Astrocyte (in vitro differentiated cells and primary cell): ENCODE data around the gene F10. TPM values are rescaled to one million over a fixed set of nuclear protein-coding genes. Genes with fewer than 3 reads are reported as not detected.

Source experiments
- DNase-seq: peaks from one replicate; pipeline ENCODE4 v3.0.0-alpha.2; 2010; ENCODE audit warnings: low read depth
- FAIRE-seq: peaks from 2 replicates; lab custom pipeline; 2011; peaks lifted over from hg19 to GRCh38; lab: Jason Lieb, UNC
- H2AFZ ChIP-seq: 2 replicates; pipeline ENCODE4 v1.6.0; 2012; ENCODE audit warnings: low read depth, low read length, inconsistent platforms
- H3K27ac ChIP-seq: 2 replicates; pipeline ENCODE4 v1.5.1; 2011; ENCODE audit warnings: low read depth, low read length, inconsistent platforms
- H3K27me3 ChIP-seq: 2 replicates; pipeline ENCODE4 v1.6.0; 2011; ENCODE audit warnings: low read length, inconsistent platforms; ENCODE audit not compliant: insufficient read depth
- H3K36me3 ChIP-seq: 2 replicates; pipeline ENCODE4 v1.5.1; 2011; ENCODE audit warnings: low read length, inconsistent platforms; ENCODE audit not compliant: insufficient read depth
- H3K4me1 ChIP-seq: 2 replicates; pipeline ENCODE4 v1.5.1; 2011; ENCODE audit warnings: low read length, inconsistent platforms; ENCODE audit not compliant: insufficient read depth
- H3K4me2 ChIP-seq: 2 replicates; pipeline ENCODE4 v1.6.0; 2012; ENCODE audit warnings: low read length, inconsistent platforms
- H3K4me3 ChIP-seq: 2 replicates; pipeline ENCODE4 v1.5.1; 2011; ENCODE audit warnings: low read depth, mild to moderate bottlenecking, low read length, inconsistent platforms; ENCODE audit not compliant: insufficient read depth
- H3K79me2 ChIP-seq: 2 replicates; pipeline ENCODE4 v1.6.0; 2012; ENCODE audit warnings: mild to moderate bottlenecking, low read length, inconsistent platforms; ENCODE audit not compliant: insufficient read depth
- H3K9ac ChIP-seq: 2 replicates; pipeline ENCODE4 v1.6.0; 2012; ENCODE audit warnings: mild to moderate bottlenecking, low read length, inconsistent platforms
- H3K9me3 ChIP-seq: 2 replicates; pipeline ENCODE4 v1.5.1; 2012; ENCODE audit warnings: low read depth, mild to moderate bottlenecking, low read length, inconsistent platforms; ENCODE audit not compliant: insufficient read depth
- H4K20me1 ChIP-seq: 2 replicates; pipeline ENCODE4 v1.6.0; 2012; ENCODE audit warnings: low read length, inconsistent platforms; ENCODE audit not compliant: insufficient read depth
- H3K27ac Mint-ChIP-seq: one replicate; pipeline ENCODE4 v1.8.0; 2021; ENCODE audit warnings: mild to moderate bottlenecking, mixed read lengths; ENCODE audit not compliant: unreplicated experiment
- H3K27me3 Mint-ChIP-seq: one replicate; pipeline ENCODE4 v1.8.0; 2021; ENCODE audit warnings: low read depth, mixed read lengths; ENCODE audit not compliant: unreplicated experiment
- H3K36me3 Mint-ChIP-seq: one replicate; pipeline ENCODE4 v1.8.0; 2021; ENCODE audit warnings: low read depth, mixed read lengths; ENCODE audit not compliant: unreplicated experiment
- H3K4me1 Mint-ChIP-seq: one replicate; pipeline ENCODE4 v1.8.0; 2021; ENCODE audit warnings: low read depth, mixed read lengths; ENCODE audit not compliant: unreplicated experiment
- H3K4me3 Mint-ChIP-seq: one replicate; pipeline ENCODE4 v1.8.0; 2021; ENCODE audit warnings: mild to moderate bottlenecking, moderate library complexity, mixed read lengths; ENCODE audit not compliant: unreplicated experiment
- H3K9me3 Mint-ChIP-seq: one replicate; pipeline ENCODE4 v1.8.0; 2021; ENCODE audit warnings: mild to moderate bottlenecking, mixed read lengths; ENCODE audit not compliant: unreplicated experiment
- EZH2 ChIP-seq: IDR thresholded peaks from 2 replicates; pipeline ENCODE4 v1.6.1; 2012; ENCODE audit warnings: mild to moderate bottlenecking, low read length, inconsistent platforms; ENCODE audit not compliant: insufficient read depth
- total RNA-seq: library from RNA; stranded (reverse); gene quantifications from 2 replicates; pipeline ENCODE4 v1.2.1, GENCODE V29; 2021
- TF ChIP-seq, protein P1 (sequence below): IDR thresholded peaks from 2 replicates; pipeline ENCODE4 v1.5.1; 2011; ENCODE audit warnings: low read depth, mild to moderate bottlenecking, inconsistent platforms, low read length, moderate library complexity; ENCODE audit not compliant: insufficient read depth

Gene F10
- total RNA-seq, 1 donor from 2014 or later = 0.45 TPM

DNA sequence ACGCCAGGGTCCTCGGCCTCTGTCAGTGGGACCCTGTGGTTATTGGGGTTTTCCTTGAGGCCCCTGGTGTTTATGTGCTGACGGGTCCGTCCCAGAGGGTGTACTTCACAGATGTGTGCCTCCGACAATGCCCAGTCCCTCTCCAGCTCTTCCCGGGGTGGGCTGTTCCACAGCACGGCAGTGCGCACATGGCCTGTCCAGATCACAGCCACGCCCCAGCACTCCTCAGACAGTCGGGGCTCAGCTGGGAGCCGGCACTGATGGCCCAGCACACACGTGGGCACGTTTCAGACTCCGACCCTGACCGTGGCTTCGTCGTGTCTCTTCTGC is 33.9 kb upstream of the F10 start:
- Histone ChIP-seq H2AFZ (no peak overlapping the region), H4K20me1 (no peaks in the 10 kb centered on the region), H3K9me3 (no peaks in the 10 kb centered on the region), H3K27me3 (no peaks in the 10 kb centered on the region), H3K27ac (no peak overlapping the region), H3K4me3 (no peak overlapping the region), H3K9ac (no peak overlapping the region), H3K79me2 (no peaks in the 10 kb centered on the region), H3K4me1 (no peaks in the 10 kb centered on the region), H3K36me3 (no peaks in the 10 kb centered on the region), H3K4me2 (no peak overlapping the region)
- no peaks in the 10 kb centered on the region for H3K9me3 Mint-ChIP-seq
- FAIRE-seq (no peak), DNase-seq (no peak)
- no peak overlapping the region for H3K4me3 Mint-ChIP-seq
- H3K27me3 Mint-ChIP-seq = peaks cover 42% of the 10 kb centered on the region
- TF ChIP-seq EZH2 = no peak
- TF ChIP-seq, protein P1, sequence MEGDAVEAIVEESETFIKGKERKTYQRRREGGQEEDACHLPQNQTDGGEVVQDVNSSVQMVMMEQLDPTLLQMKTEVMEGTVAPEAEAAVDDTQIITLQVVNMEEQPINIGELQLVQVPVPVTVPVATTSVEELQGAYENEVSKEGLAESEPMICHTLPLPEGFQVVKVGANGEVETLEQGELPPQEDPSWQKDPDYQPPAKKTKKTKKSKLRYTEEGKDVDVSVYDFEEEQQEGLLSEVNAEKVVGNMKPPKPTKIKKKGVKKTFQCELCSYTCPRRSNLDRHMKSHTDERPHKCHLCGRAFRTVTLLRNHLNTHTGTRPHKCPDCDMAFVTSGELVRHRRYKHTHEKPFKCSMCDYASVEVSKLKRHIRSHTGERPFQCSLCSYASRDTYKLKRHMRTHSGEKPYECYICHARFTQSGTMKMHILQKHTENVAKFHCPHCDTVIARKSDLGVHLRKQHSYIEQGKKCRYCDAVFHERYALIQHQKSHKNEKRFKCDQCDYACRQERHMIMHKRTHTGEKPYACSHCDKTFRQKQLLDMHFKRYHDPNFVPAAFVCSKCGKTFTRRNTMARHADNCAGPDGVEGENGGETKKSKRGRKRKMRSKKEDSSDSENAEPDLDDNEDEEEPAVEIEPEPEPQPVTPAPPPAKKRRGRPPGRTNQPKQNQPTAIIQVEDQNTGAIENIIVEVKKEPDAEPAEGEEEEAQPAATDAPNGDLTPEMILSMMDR = no peak
- no peaks in the 10 kb centered on the region for H3K36me3 Mint-ChIP-seq
- no peak overlapping the region for H3K27ac Mint-ChIP-seq
- H3K4me1 Mint-ChIP-seq = no peaks in the 10 kb centered on the region

DNA sequence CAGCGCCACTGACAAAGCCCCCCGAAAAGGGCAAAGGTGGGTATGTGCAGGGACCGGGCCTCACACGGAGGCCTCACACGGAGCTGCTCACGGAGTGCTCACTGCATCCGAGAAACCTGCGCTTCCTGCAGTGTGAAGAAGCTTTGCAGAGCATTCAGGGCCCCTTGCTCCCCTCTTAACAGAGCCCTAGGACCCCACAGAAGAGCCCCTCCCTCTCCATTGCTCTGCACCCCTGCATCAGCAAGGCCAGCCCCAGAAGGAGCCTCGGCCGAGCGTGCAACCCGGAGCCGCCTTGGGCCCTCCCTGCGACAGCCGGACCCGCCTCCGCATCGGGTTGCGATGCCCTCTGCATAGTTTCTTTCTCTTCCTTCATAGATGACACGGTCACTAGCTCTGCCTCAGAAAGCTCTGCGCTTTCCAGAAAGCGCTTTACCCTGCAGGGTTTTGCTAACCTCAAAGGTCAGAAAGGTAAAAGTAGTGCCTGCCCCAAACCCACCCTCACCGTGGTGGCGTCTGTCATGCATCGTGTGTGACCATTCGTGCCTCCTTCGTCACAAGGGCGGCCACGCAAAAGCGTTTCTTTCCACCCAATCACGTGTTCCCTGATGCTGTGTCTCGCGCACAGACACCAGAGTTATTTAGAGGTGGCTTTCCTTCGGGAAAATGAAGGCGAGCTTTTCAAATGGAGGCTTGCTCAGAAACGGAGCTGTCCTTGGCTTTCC is 32.7 kb upstream of the F10 start:
- DNase-seq (no peak), FAIRE-seq (no peak)
- Histone ChIP-seq H3K27me3 (no peaks in the 10 kb centered on the region), H3K27ac (no peak overlapping the region), H3K4me2 (no peak overlapping the region), H4K20me1 (no peaks in the 10 kb centered on the region), H3K4me1 (no peaks in the 10 kb centered on the region), H3K79me2 (no peaks in the 10 kb centered on the region), H3K4me3 (no peak overlapping the region), H3K36me3 (no peaks in the 10 kb centered on the region), H3K9me3 (no peaks in the 10 kb centered on the region), H2AFZ (no peak overlapping the region), H3K9ac (no peak overlapping the region)
- no peaks in the 10 kb centered on the region for H3K9me3 Mint-ChIP-seq
- H3K36me3 Mint-ChIP-seq = no peaks in the 10 kb centered on the region
- H3K4me1 Mint-ChIP-seq = no peaks in the 10 kb centered on the region
- H3K4me3 Mint-ChIP-seq = no peak overlapping the region
- no peak for TF ChIP-seq EZH2
- TF ChIP-seq, protein P1 = no peak
- H3K27ac Mint-ChIP-seq = no peak overlapping the region
- peaks cover 50% of the 10 kb centered on the region for H3K27me3 Mint-ChIP-seq

DNA sequence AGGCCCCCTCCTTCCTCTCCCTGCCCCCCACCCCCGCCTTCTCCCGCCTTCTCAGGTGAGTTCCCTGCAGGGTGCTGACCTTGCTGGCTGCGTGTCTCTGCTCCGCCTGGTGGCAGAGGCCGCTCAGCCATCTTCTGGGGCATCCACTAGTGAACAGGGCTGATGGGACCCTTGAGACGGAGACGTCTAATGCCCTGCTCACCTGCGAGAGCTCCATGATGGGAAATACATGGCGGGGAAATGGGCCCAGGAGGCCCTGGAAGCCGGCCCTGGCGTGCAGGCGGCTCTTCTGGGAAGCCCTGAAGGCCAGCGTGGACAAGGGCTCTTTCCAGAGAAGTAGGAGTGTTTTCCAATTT is 32.2 kb upstream of the F10 start:
- no peak for TF ChIP-seq EZH2
- TF ChIP-seq, protein P1 = no peak
- Mint-ChIP-seq H3K27me3 (peaks cover 54% of the 10 kb centered on the region), H3K4me1 (no peaks in the 10 kb centered on the region), H3K27ac (no peak overlapping the region), H3K4me3 (no peak overlapping the region), H3K9me3 (no peaks in the 10 kb centered on the region), H3K36me3 (no peaks in the 10 kb centered on the region)
- no peak overlapping the region for H3K4me3 ChIP-seq
- H3K36me3 ChIP-seq = no peaks in the 10 kb centered on the region
- FAIRE-seq = no peak
- H3K9me3 ChIP-seq = no peaks in the 10 kb centered on the region
- H3K9ac ChIP-seq = no peak overlapping the region
- no peak overlapping the region for H3K4me2 ChIP-seq
- H2AFZ ChIP-seq = no peak overlapping the region
- H3K79me2 ChIP-seq = no peaks in the 10 kb centered on the region
- H3K27ac ChIP-seq = no peak overlapping the region
- peaks cover 3% of the 10 kb centered on the region for H3K27me3 ChIP-seq
- H3K4me1 ChIP-seq = no peaks in the 10 kb centered on the region
- no peaks in the 10 kb centered on the region for H4K20me1 ChIP-seq
- no peak for DNase-seq
